Body of pancreas (tissue), 4 donors: Measurements from ENCODE around the gene DTD2. TPM values are rescaled to one million over a fixed set of nuclear protein-coding genes. Genes with fewer than 3 reads are reported as not detected.

Experiments used
- ATAC-seq: fragments of 150-250 bp; one replicate; pipeline ENCODE4 v1.9.1; 2016
- DNase-seq, 4 donors: peaks; one replicate each; pipeline ENCODE4 v3.0.0-alpha.2; 2019
- H3K27ac ChIP-seq, 4 donors: fragments of 200-600 bp; sonication (generic); 1 replicate in 3 of 4; 2 replicates in 1 of 4; pipeline versions ENCODE4 v1.5.1 to v1.6.1; 2016 to 2019; ENCODE audit warnings: mild to moderate bottlenecking in 1 of 4, mixed read lengths in 1 of 4, moderate library complexity in 1 of 4
- H3K27me3 ChIP-seq, 2 donors: fragments of 200-600 bp; sonication (generic); one replicate each; pipeline ENCODE4 v1.6.0; 2016; ENCODE audit warnings: mild to moderate bottlenecking in 1 of 2
- H3K36me3 ChIP-seq, 2 donors: fragments of 200-600 bp; sonication (generic); replicated peaks in 1 of 2; 2 replicates each; pipeline ENCODE4 v1.5.1; 2016; ENCODE audit warnings: low read depth in 2 of 2; ENCODE audit not compliant: insufficient read depth in 1 of 2
- H3K4me1 ChIP-seq: fragments of 200-600 bp; sonication (generic); one replicate; pipeline ENCODE4 v1.6.0; 2016
- H3K4me3 ChIP-seq, 2 donors: fragments of 200-600 bp; sonication (generic); 1 replicate in 1 of 2; 2 replicates in 1 of 2; pipeline ENCODE4 v1.5.1; 2016 to 2019
- H3K9me3 ChIP-seq, 3 donors: fragments of 200-600 bp; sonication (generic); 1 replicate in 2 of 3; 2 replicates in 1 of 3; pipeline ENCODE4 v1.5.1; 2016
- CTCF ChIP-seq, 7 experiments: fragments of 450-650 bp in 4 of 7; fragments of 200-600 bp in 3 of 7; sonication (generic) in 3 of 7; IDR thresholded peaks; one replicate each; pipeline ENCODE4 v1.5.1; 2016 to 2019; ENCODE audit warnings: antibody characterized with exemption in 7 of 7
- POLR2A ChIP-seq, 3 donors: fragments of 450-650 bp; IDR thresholded peaks; one replicate each; pipeline ENCODE4 v1.6.1; 2016; ENCODE audit warnings: antibody characterized with exemption in 3 of 3, mild to moderate bottlenecking in 2 of 3
- WGBS, 2 donors: methylation state at CpG; one replicate each; pipeline ENCODE4 v1.1.5; 2017; 5-methylcytosine and 5-hydroxymethylcytosine counted together
- intact Hi-C: fragments of 100-400 bp; cut with DNase I; formaldehyde crosslinking; loops from one replicate; pipeline ENCODE4 v1.15.1; 2023
- total RNA-seq, 2 donors: library from RNA; depleted of rRNA; stranded (reverse); fragments of >200 nt; gene quantifications; one replicate each; pipeline ENCODE4 v1.1.0, GENCODE V29; 2016

DTD2 gene
- total RNA-seq, 2 donors from 2014 or later, result 20.4 to 22.3 TPM

GRCh38 chr14:31489691-31490090 lies 32.4 kb upstream of the DTD2 start:
- Histone ChIP-seq H3K36me3 (no peaks in the 10 kb centered on the region), H3K27me3 (no peaks in the 10 kb centered on the region), H3K9me3 (no peaks in the 10 kb centered on the region), H3K4me1 (no peaks in the 10 kb centered on the region), H3K4me3 (no peak overlapping the region), H3K27ac (no peak overlapping the region)
- no peak for TF ChIP-seq POLR2A (IDR thresholded peaks at IDR 0.05)
- TF ChIP-seq CTCF (IDR thresholded peaks at IDR 0.05), result no peak
- ATAC-seq (no peak), DNase-seq (no peak)
- intact Hi-C loops, result no loop called here

- Histone ChIP-seq H3K36me3 (no peaks in the 10 kb centered on the region), H3K4me1 (no peaks in the 10 kb centered on the region), H3K27me3 (no peaks in the 10 kb centered on the region), H3K4me3 (no peak within 1 kb of the TSS), H3K27ac (no peak within 1 kb of the TSS), H3K9me3 (no peaks in the 10 kb centered on the region)
- ATAC-seq, result no peak
- TF ChIP-seq CTCF (IDR thresholded peaks at IDR 0.05) (no peak), POLR2A (IDR thresholded peaks at IDR 0.05) (no peak)
- WGBS, 2 donors, result 55 to 60% methylated on average over 1 of the region's 1 CpG
- DNase-seq, result no peak
- intact Hi-C loops, result no loop called here
Measured at GRCh38 chr14:31487886-31488285, 30.6 kb upstream of the DTD2 start, which contains the start of gene GPR33. GPR33 (minus strand) TSS chr14:31488039; CDS start chr14:31483965, 4,074 bp downstream.

- Histone ChIP-seq H3K27ac (no peak overlapping the region), H3K36me3 (no peaks in the 10 kb centered on the region), H3K4me3 (no peak overlapping the region), H3K27me3 (no peaks in the 10 kb centered on the region), H3K9me3 (no peaks in the 10 kb centered on the region), H3K4me1 (no peaks in the 10 kb centered on the region)
- no peak for TF ChIP-seq CTCF (IDR thresholded peaks at IDR 0.05)
- TF ChIP-seq POLR2A (IDR thresholded peaks at IDR 0.05), result no peak
- intact Hi-C loops, result no loop called here
- DNase-seq, result no peak
- no peak for ATAC-seq
- 77 to 78% methylated on average over 2 of the region's 2 CpGs for WGBS, 2 donors
Measured at GRCh38 chr14:31486764-31487163, 29.5 kb upstream of the DTD2 start.

GRCh38 chr14:31484754-31485153 lies 27.4 kb upstream of the DTD2 start:
- ATAC-seq (no peak), DNase-seq (no peak)
- TF ChIP-seq CTCF (IDR thresholded peaks at IDR 0.05) (no peak), POLR2A (IDR thresholded peaks at IDR 0.05) (no peak)
- Histone ChIP-seq H3K36me3 (no peaks in the 10 kb centered on the region), H3K27me3 (no peaks in the 10 kb centered on the region), H3K9me3 (no peaks in the 10 kb centered on the region), H3K27ac (no peak overlapping the region), H3K4me1 (no peaks in the 10 kb centered on the region), H3K4me3 (no peak overlapping the region)
- intact Hi-C loops, result no loop called here
- 73 to 93% methylated on average over 3 of the region's 3 CpGs for WGBS, 2 donors

GRCh38 chr14:31480156-31480555 lies 22.9 kb upstream of the DTD2 start:
- Histone ChIP-seq H3K36me3 (no peaks in the 10 kb centered on the region), H3K27me3 (no peaks in the 10 kb centered on the region), H3K27ac (no peak overlapping the region), H3K9me3 (no peaks in the 10 kb centered on the region), H3K4me3 (no peak overlapping the region), H3K4me1 (no peaks in the 10 kb centered on the region)
- intact Hi-C loops, result no loop called here
- 85% methylated on average over 4 of the region's 4 CpGs for WGBS, 2 donors
- ATAC-seq (no peak), DNase-seq (no peak)
- TF ChIP-seq CTCF (IDR thresholded peaks at IDR 0.05) (no peak), POLR2A (IDR thresholded peaks at IDR 0.05) (no peak)
